GM10248 (cell line): ENCODE results near the gene VEGFA.
"Not testable (repeated sequence)": the region's sequence is repeated elsewhere in the genome, so short reads cannot be mapped to it uniquely, and the experiment has no call there.

Experiments used
- CTCF ChIA-PET: fragments of 300-600 bp; sonication (Branson Sonifier 250); formaldehyde crosslinking; extraction: SDS; loops from one replicate; lab custom pipeline; 2021; ENCODE audit warnings: antibody characterized with exemption; lab: Yijun Ruan, JAX
- POLR2A ChIA-PET: fragments of 350-650 bp; sonication (Branson Sonifier 250); formaldehyde crosslinking; extraction: SDS; loops from one replicate; lab custom pipeline; 2020; ENCODE audit warnings: antibody characterized with exemption; lab: Yijun Ruan, JAX
- DNase-seq: peaks from one replicate; pipeline ENCODE4 v3.0.0; 2012; ENCODE audit errors: extremely low spot score
- CTCF ChIP-seq: IDR thresholded peaks from 2 replicates; pipeline ENCODE4 v1.5.1; 2012; ENCODE audit warnings: mild to moderate bottlenecking, low read depth; ENCODE audit errors: extremely low read depth, missing control alignments, control extremely low read depth

VEGFA gene

GRCh38 chr6:43814111-43814510 is 44.1 kb downstream of the VEGFA start:
- POLR2A ChIA-PET = no interaction called here
- no peak for DNase-seq
- no peak for TF ChIP-seq CTCF
- CTCF ChIA-PET = interaction anchor here (1.1 kb wide), 1 partner anchor 39 kb away, joined by 3 read pairs; no protein-coding TSS in a partner anchor

- TF ChIP-seq CTCF = no peak
- CTCF ChIA-PET = interaction anchor here (1.3 kb wide), 1 partner anchor 12 kb away, joined by 3 read pairs; no protein-coding TSS in a partner anchor
- no peak for DNase-seq
- POLR2A ChIA-PET = no interaction called here
Observed at GRCh38 chr6:43814865-43815264, 44.9 kb downstream of the VEGFA start.

GRCh38 chr6:43817192-43817591 is 47.2 kb downstream of the VEGFA start:
- CTCF ChIA-PET = interaction anchor here (0.9 to 1.9 kb wide), 7 partner anchors 9 to 57 kb away, joined by 3 to 6 read pairs (median 4); no protein-coding TSS in a partner anchor
- DNase-seq = peak; percentile 45
- POLR2A ChIA-PET = interaction anchor here (1.0 kb wide), 1 partner anchor 47 kb away, joined by 4 read pairs; the partner anchor contains the start of gene VEGFA
- TF ChIP-seq CTCF = peak; percentile 19

- DNase-seq, POLR2A ChIA-PET: not testable (repeated sequence)
- CTCF ChIA-PET = interaction anchor here (1.3 to 1.8 kb wide), 3 partner anchors 42 to 255 kb away, joined by 3 to 5 read pairs (median 4); no protein-coding TSS in a partner anchor
Observed at GRCh38 chr6:43818973-43819372, 49.0 kb downstream of the VEGFA start.

GRCh38 chr6:43819958-43820357 is 49.9 kb downstream of the VEGFA start:
- POLR2A ChIA-PET = no interaction called here
- TF ChIP-seq CTCF = no peak

GRCh38 chr6:43820486-43820885 is 50.5 kb downstream of the VEGFA start:
- ChIA-PET POLR2A (no interaction called here), CTCF (interaction anchor here (0.8 kb wide), 1 partner anchor 46 kb away, joined by 3 read pairs; no protein-coding TSS in a partner anchor)
- no peak for TF ChIP-seq CTCF
- no peak for DNase-seq

More at GRCh38 chr6:43819958-43820357, 49.9 kb downstream of the VEGFA start:
- CTCF ChIA-PET = interaction anchor here (0.8 to 1.8 kb wide), 3 partner anchors 43 to 51 kb away, joined by 3 to 5 read pairs (median 3); no protein-coding TSS in a partner anchor
- DNase-seq = no peak

GRCh38 chr6:43821101-43821886 is 51.3 kb downstream of the VEGFA start:
- CTCF ChIA-PET = no interaction called here
- DNase-seq = no peak
- no peak for TF ChIP-seq CTCF
- POLR2A ChIA-PET = no interaction called here
